ENCODE measurements around the gene OCIAD1.

DNA sequence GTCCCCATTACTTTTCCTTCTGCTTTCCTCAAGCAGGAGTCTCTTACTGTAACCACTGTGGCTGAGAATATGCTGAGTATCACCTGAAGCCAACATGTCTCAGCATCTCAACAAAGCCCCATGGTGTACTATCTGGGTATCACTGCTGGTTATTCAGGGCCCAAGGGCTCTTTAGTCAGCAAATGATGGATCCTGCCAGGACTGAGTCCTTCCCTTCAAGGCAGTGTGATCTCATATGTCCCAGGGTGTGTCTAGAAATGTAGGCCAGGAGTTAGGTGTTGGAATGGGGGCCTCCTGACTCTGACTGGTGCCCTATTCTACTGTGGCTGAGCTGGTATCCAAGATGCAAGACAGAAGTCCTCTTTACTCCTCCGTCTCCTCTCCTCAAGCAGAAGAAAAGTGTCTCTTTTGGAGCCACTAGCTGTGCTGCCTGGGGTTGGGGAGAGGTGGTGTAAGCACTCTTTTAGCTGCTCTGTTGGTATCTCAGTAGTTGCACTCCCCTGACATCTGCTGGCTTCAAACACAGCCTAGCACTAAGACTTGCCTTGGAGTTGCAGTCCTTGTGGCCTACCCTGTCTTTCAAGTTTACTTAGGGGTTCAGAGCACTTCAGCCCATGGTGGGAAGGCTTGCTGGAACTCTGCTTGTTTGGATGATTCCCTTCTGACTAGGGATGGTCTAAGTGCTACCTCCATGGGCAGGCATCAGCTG is 47.1 kb downstream of the OCIAD1 start:
- TF ChIP-seq, protein P1, sequence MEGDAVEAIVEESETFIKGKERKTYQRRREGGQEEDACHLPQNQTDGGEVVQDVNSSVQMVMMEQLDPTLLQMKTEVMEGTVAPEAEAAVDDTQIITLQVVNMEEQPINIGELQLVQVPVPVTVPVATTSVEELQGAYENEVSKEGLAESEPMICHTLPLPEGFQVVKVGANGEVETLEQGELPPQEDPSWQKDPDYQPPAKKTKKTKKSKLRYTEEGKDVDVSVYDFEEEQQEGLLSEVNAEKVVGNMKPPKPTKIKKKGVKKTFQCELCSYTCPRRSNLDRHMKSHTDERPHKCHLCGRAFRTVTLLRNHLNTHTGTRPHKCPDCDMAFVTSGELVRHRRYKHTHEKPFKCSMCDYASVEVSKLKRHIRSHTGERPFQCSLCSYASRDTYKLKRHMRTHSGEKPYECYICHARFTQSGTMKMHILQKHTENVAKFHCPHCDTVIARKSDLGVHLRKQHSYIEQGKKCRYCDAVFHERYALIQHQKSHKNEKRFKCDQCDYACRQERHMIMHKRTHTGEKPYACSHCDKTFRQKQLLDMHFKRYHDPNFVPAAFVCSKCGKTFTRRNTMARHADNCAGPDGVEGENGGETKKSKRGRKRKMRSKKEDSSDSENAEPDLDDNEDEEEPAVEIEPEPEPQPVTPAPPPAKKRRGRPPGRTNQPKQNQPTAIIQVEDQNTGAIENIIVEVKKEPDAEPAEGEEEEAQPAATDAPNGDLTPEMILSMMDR (conservative IDR thresholded peaks at IDR 0.05), result no peak
- no peak for TF ChIP-seq EZH2 (IDR thresholded peaks at IDR 0.05; ENCODE audit: low read depth)
